HG02852 (cell line): ENCODE results near the gene KRT86.
"Not testable (repeated sequence)": the region's sequence is repeated elsewhere in the genome, so short reads cannot be mapped to it uniquely, and the experiment has no call there.

Experiments used
- ATAC-seq: cut with Tn5 transposase; IDR thresholded peaks from one replicate; pipeline ENCODE4 v1.9.1; 2021; ENCODE audit warnings: mild to moderate bottlenecking, moderate library complexity; ENCODE audit not compliant: unreplicated experiment

Gene KRT86

DNA sequence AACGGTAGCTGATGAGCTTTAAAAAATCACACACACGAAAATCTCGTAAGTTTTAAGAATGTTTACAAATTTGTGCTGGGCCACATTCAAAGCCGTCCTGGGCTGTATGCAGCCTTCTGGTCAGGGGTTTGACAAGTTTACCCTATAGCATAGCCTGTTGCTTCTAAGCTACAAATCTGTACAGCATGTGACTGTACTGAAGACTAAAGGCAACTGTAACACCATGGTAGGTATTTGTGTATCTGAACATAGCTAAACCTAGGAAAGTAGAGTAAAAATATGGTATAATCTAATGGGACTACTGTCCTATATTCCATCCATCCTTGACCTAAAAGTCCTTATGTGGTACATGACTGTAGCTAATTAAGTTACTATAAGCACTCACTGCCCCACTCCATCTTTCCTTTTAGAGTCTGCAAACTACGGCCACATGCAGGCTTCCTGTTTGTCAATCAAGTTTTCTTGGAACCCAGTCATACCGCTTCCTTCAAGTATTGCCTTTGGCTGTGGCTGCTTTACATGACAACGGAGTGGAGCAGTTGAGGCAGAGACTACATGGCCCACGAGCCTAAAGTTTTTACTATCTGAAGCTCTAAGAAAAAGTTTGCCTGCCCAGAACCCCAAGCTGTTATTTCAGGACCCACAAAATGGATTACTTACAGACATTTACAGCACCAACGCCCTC, 22.9 kb upstream of the KRT86 start:
- ATAC-seq: no peak

DNA sequence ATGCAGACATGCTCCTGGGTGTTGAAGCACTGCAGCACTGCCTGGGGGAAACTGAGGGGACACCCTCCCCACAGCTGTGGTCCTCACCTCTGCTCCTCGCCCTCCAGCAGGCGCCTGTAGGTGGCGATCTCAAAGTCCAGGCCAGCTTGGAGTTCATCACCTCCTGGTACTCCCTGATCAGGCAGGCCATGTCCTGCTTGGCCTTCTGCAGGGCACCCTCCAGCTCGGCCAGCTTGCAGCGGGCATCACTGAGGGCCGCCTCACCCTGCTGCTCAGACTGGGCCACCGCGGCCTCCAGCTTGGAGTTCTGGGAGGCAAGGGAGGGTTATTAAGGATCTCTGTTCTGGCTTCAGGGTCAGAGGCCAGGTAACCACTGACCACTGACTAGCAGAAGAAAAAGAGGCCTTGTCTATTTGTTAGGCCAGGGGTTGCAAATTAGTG, 22.2 kb upstream of the KRT86 start:
- ATAC-seq: not testable (repeated sequence)

DNA sequence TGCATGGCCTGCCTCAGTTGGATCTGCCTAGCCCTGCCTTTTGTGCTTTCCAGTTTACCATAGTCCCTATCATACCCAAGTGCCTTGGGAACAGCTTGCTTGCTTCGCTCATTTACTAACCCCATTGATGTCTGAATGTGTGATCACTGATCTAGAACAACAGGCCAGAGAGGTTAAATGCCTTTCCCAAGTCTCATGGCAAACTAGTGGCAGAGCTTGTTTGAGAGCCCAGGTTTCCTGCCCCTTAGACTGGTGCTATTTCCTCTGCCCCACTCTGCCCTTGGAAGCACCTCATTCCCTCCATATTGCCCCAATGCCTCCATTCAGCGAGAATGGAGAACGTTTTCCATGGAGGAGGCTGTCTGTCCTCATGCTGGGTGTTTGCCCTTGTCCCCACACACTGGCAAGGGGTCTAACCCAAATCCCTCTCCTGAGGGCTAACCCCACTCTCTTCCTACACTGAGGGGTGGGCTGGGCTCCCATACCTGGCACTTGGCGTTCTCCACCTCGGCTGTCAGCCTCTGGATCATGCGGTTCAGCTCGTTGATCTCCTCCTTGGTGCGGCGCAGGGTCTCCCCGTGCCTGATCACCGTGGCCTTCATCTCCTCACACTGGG, 21.6 kb upstream of the KRT86 start:
- ATAC-seq: no peak

DNA sequence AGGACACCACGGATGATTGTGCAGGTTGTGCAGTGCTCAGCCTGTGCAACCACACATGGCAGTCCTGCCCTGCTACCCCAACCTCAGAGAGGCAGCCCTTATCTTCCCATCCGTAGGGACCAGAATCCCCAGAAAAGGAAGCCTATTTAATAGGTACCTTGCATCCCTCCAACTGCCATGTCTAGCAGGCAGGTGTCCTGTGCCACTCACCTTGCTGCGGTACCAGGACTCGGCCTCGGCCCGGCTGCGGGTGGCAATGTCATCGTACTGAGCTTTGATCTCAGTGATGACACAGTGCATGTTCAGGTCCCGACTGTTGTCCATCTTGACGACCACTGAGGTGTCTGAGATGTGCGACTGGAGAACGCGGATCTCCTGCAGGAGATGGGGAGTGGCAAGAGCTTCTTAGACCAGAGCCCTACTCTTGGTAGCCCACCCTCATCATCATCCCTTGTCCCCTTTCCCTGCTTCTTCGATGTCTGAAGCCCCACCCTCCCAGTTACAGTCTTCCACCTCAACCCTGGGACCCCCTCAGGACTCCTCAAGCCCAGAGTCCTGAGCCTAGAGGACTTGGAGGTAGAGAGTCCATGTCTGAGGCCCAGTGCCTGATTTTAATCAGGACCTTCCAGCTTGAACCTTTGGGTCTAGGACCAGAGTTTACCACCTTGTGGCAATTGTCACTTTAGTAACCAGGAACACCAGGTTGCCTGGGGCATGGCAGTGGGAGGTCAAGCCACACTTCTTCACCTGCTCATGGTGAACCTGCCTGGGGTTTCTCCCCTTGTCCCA, 20.9 kb upstream of the KRT86 start:
- ATAC-seq: no peak

GRCh38 chr12:52254180-52254964, 20.1 kb upstream of the KRT86 start:
- no peak for ATAC-seq

- no peak for ATAC-seq
Observed at GRCh38 chr12:52254965-52255751, 19.3 kb upstream of the KRT86 start.

GRCh38 chr12:52255926-52256583, 18.4 kb upstream of the KRT86 start:
- ATAC-seq: no peak

DNA sequence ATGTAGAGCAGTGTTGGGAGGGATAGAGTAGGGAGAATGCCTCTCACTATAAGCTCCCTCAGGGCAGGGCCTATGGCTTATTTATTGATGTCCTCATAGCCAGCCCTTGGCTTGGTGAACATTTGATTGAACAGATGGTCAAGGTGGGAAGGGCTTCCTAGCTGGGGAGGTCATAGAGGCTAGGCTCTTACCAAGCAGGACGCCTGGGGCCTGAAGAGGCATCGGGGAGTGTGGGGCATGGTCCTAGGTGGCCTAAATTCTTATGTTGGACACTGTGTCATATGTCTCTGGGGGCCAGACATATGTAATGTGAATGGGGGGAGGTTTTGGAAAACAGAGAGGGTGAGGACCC, 17.9 kb upstream of the KRT86 start:
- no peak for ATAC-seq

DNA sequence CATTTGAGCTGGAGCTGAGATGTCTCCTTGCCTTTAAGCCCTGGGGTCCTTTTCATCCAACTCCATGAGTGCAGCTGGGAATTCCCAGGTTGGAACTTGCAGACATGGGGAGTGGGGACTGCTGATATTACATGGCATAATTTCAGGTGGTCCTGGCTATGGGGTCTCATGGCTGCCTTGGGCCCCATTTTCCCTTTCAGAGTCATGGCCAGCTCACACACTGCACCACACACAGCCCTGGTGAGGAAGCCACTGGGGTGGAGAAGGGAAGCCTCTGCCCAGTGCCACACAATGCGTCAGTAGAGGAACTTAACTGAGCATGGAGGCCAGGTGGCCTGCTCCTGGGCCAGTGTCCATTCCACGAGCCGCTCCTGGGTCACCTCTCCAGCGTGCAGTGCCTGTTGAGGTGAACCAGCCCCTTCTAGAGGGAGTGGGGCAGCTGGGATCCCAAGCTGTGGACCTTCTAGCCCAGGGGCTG, 17.3 kb upstream of the KRT86 start:
- no peak for ATAC-seq

- not testable (repeated sequence) for ATAC-seq
Observed at GRCh38 chr12:52257922-52258321, 16.5 kb upstream of the KRT86 start.

DNA sequence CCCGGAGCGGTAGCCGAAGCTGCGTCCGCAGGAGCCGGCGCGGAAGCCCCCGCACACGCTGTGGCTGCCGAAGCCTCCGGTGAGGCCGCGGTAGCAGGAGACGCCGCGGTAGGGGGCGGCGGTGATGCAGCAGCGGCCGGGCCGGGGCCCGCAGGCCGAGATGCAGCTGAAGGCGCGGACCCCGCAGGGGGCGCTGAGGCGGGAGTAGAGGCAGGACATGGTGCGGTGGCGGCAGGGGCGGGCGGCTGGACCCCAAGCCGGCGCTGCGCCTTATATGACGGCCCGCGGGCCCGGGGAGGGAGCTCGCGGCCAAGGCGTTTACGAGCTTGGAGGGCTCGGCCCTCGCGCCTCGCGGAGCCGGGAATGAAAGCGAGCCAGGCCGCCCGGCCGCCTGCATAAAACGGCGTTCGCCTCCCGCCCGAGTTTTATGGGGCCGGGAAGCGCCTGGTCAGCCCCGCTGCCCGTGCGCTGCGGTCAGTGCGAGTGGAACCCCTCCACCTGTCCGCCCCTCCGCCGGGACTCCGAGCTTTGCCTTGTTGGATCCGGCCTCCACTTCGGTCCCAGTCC, 16.0 kb upstream of the KRT86 start:
- no peak for ATAC-seq

DNA sequence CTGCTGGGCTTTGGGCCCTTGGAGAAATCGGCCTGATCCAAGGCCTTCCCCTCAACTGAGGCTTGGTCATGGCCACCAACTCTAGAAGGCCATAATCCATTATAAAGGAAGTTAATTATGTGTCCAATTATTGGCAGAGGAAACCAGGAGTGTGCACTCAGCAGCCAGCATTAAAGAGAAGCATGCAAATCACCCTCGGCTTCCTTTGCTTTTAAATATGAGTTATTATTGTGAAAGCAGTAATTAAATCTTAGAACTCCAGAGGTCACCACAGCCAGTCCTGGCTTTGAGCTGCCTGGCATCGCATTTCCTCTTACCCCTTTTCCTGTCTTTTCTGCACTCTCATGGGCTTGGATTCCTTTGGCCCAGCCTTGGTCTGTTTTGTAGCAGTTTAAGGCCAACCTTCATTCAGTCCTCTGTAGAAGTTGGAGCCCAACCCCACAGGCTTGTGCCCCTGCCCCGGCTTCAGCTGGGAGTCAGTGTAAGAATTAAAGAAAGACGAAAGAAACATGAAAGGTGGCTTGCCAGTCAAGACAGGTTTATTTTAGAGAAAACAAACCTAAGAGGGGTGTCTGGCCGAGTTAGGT, 14.7 kb upstream of the KRT86 start:
- ATAC-seq: no peak

GRCh38 chr12:52260361-52261207, 13.9 kb upstream of the KRT86 start:
- no peak for ATAC-seq

DNA sequence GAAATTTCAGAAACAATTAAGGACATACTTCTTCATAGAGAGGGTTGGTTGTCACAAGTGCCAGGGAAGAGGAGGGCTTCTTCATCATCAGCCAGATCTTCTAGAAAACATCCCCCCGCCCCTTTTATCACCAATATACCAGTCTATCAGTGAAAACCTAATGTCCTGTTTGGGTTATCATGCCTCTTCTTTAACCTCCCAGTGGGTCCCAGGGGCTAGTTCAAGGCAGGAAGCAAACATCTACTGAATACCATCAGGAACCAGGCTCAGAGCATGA, 13.3 kb upstream of the KRT86 start:
- no peak for ATAC-seq

DNA sequence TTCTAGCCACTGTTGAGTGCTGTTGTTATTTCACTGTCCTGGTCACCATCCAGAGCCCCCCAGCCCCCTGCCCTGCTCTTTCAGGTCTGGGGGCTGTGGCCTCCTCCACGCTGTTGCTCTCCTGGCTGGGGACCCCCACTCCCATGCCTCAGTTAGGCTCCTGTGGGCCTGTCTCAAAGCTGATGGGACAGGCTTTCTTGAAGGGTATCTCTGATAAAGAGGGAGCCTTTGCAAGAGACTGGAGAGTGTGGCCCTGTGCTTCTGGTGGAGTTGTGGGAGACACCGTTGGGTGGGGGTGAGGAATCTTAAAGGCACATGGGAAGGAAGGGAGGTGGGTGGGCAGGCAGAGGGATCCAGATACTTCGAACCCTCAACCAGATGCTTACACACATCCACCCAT, 12.2 kb upstream of the KRT86 start:
- ATAC-seq: no peak

- no peak for ATAC-seq
Observed at GRCh38 chr12:52263761-52264434, 10.5 kb upstream of the KRT86 start.

GRCh38 chr12:52264435-52264825, 10.0 kb upstream of the KRT86 start:
- ATAC-seq: no peak

DNA sequence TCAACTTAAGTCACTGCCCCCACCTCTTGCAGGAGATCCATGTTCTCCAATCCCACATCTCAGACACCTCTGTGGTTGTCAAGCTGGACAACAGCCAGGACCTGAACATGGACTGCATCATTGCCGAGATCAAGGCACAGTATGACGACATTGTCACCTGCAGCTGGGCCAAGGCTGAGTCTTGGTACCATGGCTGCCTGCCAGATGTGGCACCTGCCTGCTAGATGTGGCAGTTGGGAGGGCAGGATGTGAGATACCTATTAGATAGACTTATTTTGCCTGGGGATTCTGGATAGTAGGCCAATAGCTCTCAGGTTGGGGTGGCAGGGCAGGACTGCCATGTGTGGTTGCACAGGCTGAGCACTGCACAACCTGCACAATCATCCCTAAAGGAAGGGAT, 7.9 kb upstream of the KRT86 start:
- no peak for ATAC-seq
